T-helper 1 cell (primary cell): ENCODE data around the gene COX6B2.
A peak's percentile ranks its signal among the peaks of the same experiment; 100 is the strongest.

Experiments
- DNase-seq, 5 donors: peaks; one replicate each; pipeline ENCODE4 v3.0.0-alpha.2; 2012 to 2020

COX6B2 gene

DNA sequence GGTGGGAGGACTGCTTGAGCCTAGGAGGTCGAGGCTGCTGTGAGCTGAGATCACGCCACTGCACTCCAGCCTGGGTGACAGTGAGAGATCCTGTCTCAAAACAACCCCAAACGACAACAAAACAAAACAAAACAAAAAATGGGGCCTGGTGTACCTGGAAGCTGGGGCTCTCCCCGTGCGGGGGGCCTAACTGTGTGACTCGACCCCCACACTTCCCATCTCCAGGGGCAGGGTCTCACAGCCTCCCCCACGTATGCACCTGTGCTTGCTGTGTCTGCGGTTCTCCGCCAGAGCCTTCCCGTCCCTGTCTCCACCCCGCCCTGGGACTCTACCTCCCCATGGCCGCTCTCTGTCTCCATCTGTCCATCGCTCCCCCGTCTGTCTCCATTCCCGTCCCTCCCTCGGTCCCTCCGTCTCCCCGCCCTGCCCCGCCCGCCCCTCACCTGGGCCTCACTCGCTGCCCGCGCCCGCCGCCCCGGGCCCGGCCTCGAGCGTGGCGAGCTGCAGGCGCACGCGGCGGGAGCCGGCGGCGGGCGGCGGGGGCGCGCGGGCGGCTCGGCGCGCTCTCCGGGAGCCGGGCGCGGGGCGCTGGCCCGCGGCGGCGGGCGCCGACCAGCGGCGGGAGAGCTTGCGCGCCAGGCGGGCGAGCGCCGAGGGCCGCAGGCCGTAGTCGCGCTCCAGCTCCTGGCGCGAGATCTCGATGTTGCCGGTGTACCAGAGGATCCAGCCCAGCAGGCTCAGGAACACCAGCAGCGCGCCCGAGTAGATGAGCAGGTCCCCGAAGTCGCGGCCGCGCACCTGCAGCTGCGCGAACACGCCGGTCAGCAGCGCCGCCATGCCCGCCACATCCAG, 29.0 kb upstream of the COX6B2 start:
- peak in 3 of 5 donors; percentile 38 to 63 (median 40) for DNase-seq

DNA sequence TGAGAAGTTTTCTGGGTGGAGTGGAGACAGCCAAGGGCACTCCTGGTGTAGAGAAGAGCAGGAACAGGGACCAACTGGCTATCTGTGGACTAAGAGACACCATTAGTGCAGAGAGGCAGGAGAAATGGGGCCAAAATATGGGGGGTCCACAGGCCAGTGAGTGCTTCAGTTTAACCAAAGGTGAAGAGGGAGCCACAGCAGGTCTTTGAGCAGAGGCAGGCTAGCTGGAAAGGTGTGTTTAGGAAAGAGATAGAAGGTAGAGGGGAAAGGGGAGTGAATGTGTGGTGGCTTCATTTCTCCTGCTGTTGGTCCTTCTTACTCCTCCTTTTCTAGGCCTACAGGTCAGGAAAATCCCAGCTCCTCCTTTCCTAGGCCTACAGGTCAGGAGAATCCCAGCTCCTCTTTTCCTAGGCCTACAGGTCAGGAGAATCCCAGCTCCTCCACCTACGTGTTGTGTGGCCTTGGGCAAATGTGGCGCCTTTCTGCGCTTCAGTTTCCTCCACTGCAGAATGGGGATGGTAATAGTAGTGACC, 28.1 kb upstream of the COX6B2 start:
- no peak for DNase-seq

DNA sequence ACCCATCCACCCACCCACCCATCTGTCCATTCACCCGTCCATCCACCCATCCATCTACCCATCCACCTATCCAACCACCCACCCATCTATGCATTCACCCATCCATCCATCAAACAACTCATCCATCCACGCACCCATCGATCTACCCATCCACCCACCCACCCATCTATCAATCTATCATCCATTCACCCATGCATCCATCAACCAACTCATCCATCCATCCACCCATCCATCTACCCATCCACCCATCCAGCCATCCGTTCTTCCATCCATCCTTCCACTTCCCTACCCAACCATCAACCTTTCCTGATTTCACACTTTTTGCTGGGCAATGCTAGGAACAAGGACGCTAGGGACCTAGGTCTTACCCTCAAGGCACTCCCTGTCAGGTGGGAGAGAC, 27.5 kb upstream of the COX6B2 start:
- DNase-seq: no peak

DNA sequence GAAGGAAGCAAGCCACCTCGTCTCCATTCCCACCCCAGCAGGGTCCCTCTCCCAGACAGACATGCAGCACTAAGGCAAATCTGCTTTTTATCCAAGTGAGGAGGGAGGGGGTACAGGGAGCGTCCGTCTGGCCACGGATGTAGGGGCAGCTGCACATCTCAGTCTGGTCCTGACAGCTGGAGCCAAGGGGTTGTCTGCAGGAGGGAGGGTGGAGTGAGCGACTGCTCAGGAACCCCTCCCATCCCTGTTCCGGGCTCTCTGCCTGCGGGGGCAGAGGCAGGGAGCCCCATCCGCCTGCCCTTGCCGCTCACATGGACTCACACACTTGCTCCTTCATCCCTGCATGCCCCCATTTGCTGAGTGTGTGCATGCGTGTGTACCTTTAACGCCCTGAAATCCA, 24.7 kb upstream of the COX6B2 start:
- no peak for DNase-seq

DNA sequence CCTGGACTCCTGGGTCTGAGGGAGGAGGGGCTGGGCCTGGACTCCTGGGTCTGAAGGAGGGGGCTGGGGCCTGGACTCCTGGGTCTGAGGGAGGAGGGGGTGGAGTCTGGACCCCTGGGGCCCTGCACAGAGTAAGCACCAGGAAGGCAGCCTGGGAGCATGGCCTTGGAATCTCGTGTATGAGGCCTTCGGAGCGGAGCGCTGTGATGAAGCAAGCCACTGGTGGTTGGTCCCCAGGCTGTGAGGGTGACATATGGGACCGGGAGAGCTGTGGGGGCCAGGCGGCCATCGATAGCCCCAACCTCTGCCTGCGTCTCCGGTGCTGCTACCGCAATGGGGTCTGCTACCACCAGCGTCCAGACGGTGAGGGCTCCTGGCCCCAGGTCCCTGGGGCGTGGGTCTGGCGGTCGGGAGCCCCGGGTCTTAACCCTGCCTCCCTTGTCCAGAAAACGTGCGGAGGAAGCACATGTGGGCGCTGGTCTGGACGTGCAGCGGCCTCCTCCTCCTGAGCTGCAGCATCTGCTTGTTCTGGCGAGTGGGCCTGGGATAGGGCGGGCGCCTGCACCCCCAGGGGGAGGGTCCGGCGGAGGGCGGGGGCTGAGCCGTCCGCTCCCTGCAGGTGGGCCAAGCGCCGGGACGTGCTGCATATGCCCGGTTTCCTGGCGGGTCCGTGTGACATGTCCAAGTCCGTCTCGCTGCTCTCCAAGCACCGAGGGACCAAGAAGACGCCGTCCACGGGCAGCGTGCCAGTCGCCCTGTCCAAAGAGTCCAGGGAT, 23.0 kb upstream of the COX6B2 start:
- no peak for DNase-seq

DNA sequence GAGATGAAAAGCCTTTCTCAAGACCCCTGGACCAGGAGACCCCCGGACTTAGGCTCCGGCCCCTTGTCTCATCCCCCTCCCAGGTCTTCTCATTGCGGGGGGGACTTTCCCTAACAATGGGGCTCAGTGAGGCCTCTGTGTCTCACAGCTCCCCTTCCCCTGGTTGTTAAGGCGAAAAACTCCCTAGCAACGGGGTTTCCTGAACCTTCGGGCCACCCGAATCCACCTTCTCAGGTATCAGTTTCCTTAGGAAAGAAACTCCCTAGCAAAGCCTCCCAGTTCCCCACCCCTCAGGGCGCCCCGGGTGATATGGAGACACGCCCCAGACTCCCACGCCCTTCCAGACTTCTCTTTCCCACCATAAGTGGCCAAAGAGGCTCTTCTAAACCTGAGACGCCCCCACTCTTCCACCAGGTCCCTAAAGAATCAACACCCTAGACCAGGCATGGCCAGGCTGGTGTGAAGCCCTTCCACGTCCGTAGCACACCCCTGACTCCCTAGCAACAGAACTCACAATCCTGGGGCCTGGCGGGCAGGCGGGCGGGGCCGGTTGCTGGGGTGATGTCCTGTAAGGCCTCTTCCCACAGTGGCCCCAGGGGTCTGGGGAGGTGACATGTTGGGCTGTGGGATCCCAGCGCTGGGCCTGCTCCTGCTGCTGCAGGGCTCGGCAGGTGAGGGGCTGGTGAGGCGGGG, 21.9 kb upstream of the COX6B2 start, which contains the start of gene TMEM190:
TSS of gene TMEM190 (plus strand) at position 586 of the 693 bp plus-strand sequence. CDS start at position 614, 28 bp downstream.
- DNase-seq: no peak

DNA sequence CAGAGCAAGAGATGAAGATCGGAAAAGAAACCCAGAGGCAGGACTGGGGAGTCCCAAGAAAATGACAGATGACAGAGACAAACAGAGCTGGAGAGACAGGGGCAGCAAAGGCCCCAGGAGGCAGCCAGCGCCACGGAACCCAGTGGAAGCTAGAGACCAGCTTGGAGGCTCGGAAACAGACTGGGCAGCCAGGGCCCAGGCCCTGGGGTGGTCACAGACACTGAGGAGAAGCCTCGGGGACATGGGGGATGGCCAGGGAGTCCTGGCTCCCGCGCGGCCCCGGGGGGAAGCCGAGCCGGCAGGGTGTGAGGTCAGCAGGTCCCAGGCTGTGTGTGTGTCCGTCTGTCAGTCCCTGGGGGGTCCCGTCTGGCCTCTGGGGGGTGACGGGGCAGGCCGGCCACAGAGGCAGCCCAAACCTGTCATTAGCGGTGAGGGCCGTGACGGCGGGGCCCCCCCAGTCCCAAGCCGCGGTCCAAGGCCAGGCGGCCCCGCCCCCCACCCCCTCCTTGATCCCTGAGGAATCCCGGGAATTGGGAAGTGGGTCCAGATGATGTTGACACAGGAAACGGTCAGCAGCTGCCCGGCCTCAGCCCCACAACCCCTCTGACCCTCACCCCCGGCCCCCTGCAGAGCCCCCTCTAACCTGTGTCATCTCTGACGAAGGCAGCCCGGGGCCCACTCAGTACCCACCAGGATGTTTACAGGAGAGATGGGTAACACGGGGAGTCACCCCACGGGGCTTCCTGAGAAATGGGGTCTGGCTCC, 19.7 kb upstream of the COX6B2 start:
- DNase-seq: no peak

DNA sequence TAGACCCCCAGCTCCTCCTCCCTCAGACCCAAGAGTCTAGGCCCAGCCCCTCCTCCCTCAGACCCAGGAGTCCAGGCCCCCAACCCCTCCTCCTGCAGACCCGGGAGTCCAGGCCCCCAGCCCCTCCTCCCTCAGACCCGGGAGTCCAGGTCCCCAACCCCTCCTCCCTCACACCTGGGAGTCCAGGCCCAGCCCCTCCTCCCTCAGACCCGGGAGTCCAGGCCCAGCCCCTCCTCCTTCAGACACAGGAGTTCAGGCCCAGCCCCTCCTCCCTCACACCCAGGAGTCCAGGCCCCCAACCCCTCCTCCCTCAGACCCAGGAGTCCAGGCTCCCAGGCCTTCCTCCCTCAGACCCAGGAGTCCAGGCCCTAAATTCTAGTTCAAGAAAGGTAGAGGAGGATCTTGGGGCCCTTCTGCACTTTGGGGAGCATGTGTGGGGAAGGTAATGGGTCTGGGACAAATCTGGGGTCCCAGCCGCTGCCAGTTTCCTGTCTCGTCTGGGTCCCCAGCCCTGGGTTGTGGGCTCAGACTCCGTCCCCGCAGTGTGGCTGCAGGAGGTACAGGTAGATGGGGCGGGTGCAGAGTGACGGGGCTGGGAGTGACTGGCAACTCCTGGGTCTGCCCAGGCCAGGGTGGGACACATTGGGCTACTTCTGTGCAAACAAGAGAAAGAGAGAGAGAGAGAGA, 18.9 kb upstream of the COX6B2 start:
- no peak for DNase-seq

DNA sequence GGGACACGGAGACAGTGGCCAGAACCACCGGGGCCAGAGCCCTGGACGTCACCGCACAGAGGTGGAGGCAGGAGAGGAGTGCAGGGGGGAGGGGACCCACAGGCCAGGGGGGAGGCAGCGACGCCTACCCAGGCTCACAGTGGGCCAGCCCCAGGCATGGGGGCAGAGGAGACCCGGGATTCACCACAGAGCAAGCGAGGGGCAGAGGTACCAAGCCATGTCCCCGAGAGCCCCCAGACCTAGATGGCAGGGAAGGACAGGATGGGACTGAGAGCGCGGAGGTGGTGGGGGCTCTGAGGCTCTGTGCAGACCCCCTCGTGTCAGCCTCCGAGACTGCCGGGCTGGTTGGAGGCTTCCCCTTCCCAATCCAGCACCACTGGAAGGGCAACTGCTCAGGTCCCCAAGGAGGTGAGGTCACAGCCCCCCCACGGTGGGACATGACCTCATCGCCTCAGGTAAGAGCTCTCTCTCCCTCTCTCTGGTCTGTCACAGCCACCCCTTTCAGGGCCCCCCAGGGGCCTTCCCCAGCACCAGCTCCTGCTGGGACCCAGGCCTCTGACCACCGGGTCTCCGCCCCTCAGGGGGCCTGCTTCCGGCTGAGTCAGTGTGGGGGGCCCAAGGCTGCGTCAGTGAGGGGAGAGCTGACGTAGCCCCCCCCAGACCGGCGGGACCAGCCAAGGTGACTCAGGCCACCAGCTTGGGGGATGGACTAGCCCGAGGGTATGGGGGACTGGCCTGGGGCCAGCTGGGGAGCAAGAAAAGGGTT, 18.0 kb upstream of the COX6B2 start:
- DNase-seq: no peak

DNA sequence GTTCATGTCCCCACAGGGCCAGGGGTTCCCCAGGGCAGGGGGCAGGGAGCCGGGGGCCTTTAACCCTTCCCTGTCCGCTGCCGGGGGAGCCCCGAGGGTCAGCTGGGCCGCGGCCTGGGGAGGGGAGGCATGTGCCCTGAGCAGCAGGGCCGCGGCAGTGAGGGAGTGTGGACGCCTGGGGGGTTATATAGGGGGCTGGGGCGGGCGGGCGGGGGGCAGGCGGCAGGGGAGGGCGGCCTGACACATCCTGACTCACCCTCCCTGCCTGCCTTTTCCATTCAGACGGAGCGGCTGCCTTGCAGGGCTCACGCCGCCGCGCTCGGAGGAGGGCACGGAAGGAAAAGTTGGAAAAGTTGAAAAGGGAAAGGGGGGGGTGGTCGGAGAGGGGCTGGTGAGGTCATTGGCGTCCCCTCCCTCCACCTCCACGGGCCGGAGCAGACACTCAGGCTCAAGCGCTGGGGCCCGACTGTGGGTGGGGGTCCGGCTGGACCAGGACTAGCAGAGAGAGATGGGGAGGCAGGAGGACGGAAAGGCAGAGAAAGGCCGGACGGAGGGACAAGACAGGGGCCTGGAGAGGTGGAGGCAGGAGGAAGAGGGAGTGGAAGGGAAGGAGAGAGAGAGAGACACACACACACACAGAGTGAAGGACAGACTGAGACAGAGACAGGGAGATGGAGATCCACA, 15.9 kb upstream of the COX6B2 start, which contains the start of gene IL11:
TSS of gene IL11 (minus strand) at position 159 of the 684 bp plus-strand sequence. CDS start at position 6, 153 bp downstream.
- no peak for DNase-seq

DNA sequence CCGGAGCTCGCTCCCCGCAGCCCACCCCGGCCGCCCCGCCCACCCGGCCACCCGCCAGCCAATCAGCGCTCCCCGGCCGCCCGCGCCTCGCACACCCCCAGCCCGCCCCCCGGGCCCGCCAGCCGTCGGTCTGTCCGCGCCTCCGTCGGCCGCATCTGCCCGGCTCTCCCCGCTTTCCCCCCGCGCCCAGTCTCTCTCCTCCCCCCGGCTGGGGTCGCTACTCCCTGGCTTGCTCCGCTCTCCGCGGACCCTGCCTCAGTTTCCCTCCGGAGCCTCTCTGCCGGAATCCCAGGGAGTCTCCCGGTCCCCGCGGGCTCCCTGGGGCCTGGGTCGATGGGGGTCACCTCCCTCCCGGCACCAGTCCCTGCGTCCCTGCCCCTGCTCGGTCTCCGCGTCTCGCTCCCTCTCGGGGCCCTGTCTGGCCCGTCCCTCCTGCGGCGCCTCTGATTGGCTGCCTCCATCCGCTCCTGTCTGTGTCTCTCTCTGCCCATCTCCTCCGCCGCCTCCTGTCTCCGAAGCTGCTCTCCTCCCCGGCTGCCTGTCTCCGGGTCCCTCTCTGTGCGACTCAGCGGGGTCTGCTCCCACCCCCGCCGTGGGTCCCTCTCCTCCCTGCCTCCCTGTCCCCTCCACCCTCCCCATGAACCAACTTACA, 15.3 kb upstream of the COX6B2 start:
- peak in 3 of 5 donors; percentile 21 to 27 (median 25) for DNase-seq

DNA sequence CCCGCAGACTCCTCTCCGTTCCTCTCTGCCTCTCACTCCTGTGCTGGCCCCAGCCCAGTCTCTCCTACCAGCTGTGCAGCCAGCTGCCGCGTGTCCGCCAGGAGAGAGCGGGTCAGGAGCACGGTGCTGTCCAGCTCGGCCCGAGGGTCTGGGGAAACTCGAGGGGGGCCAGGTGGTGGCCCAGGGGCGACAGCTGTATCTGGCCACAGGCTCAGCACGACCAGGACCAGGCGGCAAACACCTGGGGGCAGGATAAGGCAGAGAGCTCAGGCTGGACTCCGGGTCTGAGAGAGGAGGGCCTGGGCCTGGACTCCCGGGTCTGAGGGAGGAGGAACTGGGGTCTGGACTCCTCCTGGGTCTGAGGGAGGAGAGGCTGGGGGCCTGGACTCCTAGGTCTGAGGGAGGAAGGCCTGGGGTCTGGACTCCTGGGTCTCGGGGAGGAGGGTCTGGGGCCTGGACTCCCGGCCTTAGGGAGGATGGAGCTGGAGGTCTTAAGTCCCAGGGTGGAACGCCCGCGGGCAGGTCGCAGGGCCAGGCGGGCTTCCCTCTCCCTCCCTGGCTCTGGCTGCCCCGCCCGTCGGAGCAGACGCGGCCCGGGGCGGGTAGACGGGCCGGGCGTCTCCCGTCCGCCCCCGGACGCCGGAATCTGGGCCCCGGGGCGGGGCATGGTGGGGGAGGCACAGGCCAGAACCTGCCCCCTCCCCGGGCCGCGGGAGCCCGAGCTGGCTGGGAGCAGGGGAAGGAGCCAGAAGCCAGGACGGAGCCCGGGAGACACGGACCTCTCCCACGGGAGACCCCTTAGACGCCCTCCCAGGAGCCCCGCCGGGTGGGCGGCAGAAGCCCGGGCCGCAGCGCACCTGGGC, 14.4 kb upstream of the COX6B2 start:
- no peak for DNase-seq

DNA sequence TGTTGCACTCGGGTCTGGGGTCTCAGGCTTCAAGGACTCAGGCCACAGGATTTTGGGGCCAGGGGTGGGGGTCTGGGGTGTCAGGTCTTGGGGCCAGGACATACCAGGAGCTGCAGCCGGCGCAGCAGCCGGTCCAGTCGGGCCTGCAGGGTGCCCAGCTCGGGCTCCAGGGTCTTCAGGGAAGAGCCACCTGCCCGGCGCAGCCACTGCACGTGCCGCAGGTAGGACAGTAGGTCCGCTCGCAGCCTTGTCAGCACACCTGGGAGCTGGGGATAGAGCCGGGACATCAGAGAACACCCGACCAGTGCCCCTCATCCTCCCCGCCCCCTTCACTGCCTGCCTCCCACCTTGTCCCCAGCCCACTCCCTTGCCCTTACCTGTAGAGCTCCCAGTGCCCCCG, 13.6 kb upstream of the COX6B2 start:
- no peak for DNase-seq

DNA sequence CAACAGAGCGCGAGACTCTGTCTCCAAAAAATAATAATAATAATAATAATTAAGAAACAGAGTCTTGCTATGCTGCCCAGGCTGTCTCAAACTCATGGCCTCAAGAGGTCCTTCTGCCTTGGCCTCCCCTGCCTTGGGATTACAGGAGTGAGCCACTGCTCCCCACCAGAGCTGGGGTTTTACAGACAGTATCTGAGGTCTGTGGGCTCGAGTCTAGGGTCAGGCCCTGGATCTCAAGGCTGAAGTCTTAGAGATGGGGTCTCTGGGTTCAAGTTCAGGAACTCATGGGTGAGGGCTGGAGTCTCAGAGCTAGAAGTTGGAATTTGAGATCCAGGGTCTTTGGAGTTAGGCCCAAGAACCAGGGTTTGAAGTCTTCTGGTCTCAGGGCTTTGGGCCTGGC, 12.3 kb upstream of the COX6B2 start:
- no peak for DNase-seq

DNA sequence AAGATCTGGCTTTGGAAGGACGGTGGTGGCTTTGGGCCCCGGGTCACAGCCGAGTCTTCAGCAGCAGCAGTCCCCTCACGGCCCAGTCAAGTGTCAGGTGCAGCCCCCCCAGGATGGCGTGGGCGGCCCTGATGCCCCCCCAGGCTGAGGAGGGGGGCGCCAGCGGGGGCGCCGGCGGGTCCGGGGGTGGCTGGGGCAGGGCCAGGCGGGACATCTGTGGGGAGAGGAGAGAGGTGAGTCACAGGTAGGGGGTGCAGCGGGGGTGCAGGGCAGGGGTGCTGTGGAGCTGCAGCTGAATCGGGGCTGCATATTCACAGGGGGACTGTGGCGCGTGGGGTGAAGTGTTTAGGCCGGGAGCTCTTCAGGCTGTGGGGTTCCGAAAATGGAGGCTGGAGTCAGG, 11.4 kb upstream of the COX6B2 start:
- no peak for DNase-seq

DNA sequence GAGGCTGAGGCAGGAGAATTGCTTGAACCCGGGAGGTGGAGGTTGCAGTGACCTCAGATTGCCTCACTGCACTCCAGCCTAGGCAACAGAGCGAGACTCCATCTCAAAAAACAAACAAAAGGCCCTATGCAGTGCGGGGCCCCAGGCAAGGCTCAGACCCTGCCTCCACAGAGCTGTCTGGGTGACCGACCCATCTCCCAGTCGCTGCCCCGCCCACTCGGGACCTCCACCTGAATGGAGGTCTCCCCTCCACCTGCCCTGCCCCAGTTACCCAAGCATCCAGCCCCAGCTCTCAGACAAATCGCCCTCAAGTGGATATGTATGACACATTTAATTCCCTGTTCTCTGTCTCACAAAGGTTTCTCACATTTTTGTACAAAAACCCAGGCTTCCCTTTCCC, 10.7 kb upstream of the COX6B2 start:
- DNase-seq: no peak

DNA sequence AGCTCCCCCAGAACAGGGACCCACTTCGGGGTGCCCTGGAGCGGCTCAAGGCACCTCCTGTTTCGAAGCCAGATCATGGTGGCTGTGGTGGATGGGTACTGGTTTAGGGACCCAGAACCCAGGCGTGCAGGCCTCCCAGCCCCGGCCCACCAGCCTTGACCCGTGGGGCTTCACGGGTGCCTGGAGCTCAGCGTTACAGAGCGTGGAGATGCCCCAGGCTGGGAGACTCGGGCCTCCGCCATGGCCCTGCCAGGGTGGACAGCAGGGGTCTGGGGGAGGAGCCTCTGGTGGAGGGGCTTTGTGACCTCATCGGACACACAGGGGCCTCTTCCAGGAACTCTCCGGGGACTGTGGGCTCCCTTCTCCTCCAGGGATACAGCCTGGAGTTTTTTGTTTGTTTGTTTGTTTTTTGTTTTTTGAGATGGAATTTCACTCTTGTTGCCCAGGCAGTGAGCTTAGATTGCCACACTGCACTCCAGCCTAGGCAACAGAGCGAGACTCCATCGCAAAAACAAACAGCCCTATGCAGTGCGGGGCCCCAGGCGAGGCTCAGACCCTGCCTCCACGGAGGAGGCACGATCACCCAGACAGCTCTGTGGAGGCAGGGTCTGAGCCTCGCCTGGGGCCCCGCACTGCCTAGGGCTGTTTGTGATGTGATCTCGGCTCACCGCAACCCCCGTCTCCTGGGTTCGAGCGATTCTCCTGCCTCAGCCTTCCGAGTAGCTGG, 8.6 kb upstream of the COX6B2 start, which contains the start of gene GARIN5B:
TSS of gene GARIN5B (minus strand) at position 271 of the 727 bp plus-strand sequence. CDS start at position 77, 194 bp downstream.
- no peak for DNase-seq
